CD4-positive, alpha-beta T cell (primary cell): ENCODE measurements around the gene TIPRL. TPM values are rescaled to one million over a fixed set of nuclear protein-coding genes. Genes with fewer than 3 reads are reported as not detected.

Source experiments
- ATAC-seq: fragments of 200-7000 bp; cut with Tn5 transposase; one replicate; pipeline ENCODE4 v1.10.0; 2022; ENCODE audit warnings: mild to moderate bottlenecking; ENCODE audit not compliant: poor library complexity
- CTCF ChIA-PET: fragments of 350-600 bp; sonication (Branson Sonifier 250); formaldehyde crosslinking; loops from one replicate; lab custom pipeline; 2021; ENCODE audit warnings: antibody characterized with exemption, inconsistent platforms; lab: Charles Lee
- POLR2A ChIA-PET: fragments of 350-600 bp; sonication (Branson Sonifier 250); formaldehyde crosslinking; loops from one replicate; lab custom pipeline; 2021; ENCODE audit warnings: antibody characterized with exemption, inconsistent platforms; lab: Charles Lee
- DNase-seq, 14 experiments: peaks; one replicate each; pipeline ENCODE4 v3.0.0-alpha.2; 2013 to 2020; ENCODE audit warnings: mixed read lengths in 2 of 14
- H3K27ac ChIP-seq, 2 donors: one replicate each; pipeline versions ENCODE4 v1.5.1 to v1.7.0; 2013; ENCODE audit warnings: low read length in 2 of 2, low read depth in 1 of 2, mild to moderate bottlenecking in 1 of 2
- H3K27me3 ChIP-seq, 2 experiments: 1 replicate in 1 of 2; 2 replicates in 1 of 2; pipeline versions ENCODE4 v1.6.1 to v1.7.0; 2013; ENCODE audit warnings: low read length in 2 of 2, control low read depth in 1 of 2, mild to moderate bottlenecking in 1 of 2, moderate library complexity in 1 of 2; ENCODE audit not compliant: insufficient read depth in 2 of 2, control insufficient read depth in 1 of 2
- H3K36me3 ChIP-seq: one replicate; pipeline ENCODE4 v1.6.1; 2013; ENCODE audit warnings: low read length, control low read depth; ENCODE audit not compliant: insufficient read depth
- H3K4me1 ChIP-seq: one replicate; pipeline ENCODE4 v1.6.1; 2013; ENCODE audit warnings: low read length, control low read depth; ENCODE audit not compliant: insufficient read depth
- H3K4me3 ChIP-seq: one replicate; pipeline ENCODE4 v1.5.1; 2013; ENCODE audit warnings: mild to moderate bottlenecking, low read length, moderate library complexity
- H3K9me3 ChIP-seq, 2 experiments: 1 replicate in 1 of 2; 2 replicates in 1 of 2; pipeline versions ENCODE4 v1.6.1 to v1.7.0; 2013; ENCODE audit warnings: low read length in 2 of 2, mild to moderate bottlenecking in 2 of 2, control low read depth in 1 of 2, moderate library complexity in 1 of 2; ENCODE audit not compliant: control insufficient read depth in 1 of 2, insufficient read depth in 1 of 2
- H3K27ac Mint-ChIP-seq: one replicate; pipeline ENCODE4 v1.8.0; 2020; ENCODE audit warnings: mixed read lengths
- H3K27me3 Mint-ChIP-seq: one replicate; pipeline ENCODE4 v1.8.0; 2021; ENCODE audit warnings: mixed read lengths
- H3K36me3 Mint-ChIP-seq: one replicate; pipeline ENCODE4 v1.8.0; 2021; ENCODE audit warnings: low read depth, mixed read lengths
- H3K4me1 Mint-ChIP-seq: one replicate; pipeline ENCODE4 v1.8.0; 2021; ENCODE audit warnings: low read depth, mixed read lengths
- H3K4me3 Mint-ChIP-seq: one replicate; pipeline ENCODE4 v1.8.0; 2020; ENCODE audit warnings: mild to moderate bottlenecking, mixed read lengths
- H3K9me3 Mint-ChIP-seq: one replicate; pipeline ENCODE4 v1.8.0; 2020; ENCODE audit warnings: mixed read lengths
- intact Hi-C, 2 experiments: fragments of 100-400 bp; cut with DNase I in 1 of 2; cut with micrococcal nuclease in 1 of 2; formaldehyde crosslinking; loops; one replicate each; pipeline versions ENCODE4 v1.15.1 to v1.9.0; 2023 to 2025; cut with DNase I, micrococcal nuclease
- total RNA-seq, 174 experiments: library from RNA in 2 of 174; stranded (reverse) in 2 of 174; gene quantifications; one replicate each; pipeline ENCODE4 v1.2.3 and lab custom pipeline; 2021 to 2026
- TF ChIP-seq, protein P1 (sequence below): fragments of 200-600 bp; IDR thresholded peaks from one replicate; pipeline ENCODE4 v1.8.0; 2022; ENCODE audit warnings: antibody characterized with exemption, mild to moderate bottlenecking

Gene TIPRL
- total RNA-seq, 2 experiments from 2014 or later = 15.8 to 16.4 TPM

DNA sequence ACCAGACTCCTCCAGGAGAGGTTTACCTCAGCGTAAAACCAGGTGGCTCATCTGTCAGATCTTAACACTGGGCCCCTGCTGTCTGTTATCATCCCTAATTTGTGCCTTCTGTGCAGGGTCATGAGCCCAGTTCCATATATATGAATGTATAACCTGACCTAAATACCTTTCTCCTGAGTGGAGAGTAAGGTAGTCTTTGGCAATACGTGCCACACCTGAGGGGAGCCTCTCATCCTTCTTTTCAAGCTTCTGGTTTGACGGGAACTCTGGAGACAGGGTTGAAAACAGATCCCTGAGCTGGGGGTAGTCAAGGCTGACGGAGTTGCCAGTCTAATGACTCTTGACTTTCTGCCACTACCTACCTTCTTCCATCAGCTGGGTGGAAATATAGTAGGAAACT lies 51.1 kb downstream of the TIPRL start:
- H3K27me3 Mint-ChIP-seq = no peaks in the 10 kb centered on the region
- Histone ChIP-seq H3K27ac (no peak overlapping the region), H3K9me3 (no peaks in the 10 kb centered on the region), H3K27me3 (no peaks in the 10 kb centered on the region), H3K4me3 (no peak overlapping the region), H3K4me1 (peaks cover 51% of the 10 kb centered on the region), H3K36me3 (peaks cover 51% of the 10 kb centered on the region)
- TF ChIP-seq, protein P1, sequence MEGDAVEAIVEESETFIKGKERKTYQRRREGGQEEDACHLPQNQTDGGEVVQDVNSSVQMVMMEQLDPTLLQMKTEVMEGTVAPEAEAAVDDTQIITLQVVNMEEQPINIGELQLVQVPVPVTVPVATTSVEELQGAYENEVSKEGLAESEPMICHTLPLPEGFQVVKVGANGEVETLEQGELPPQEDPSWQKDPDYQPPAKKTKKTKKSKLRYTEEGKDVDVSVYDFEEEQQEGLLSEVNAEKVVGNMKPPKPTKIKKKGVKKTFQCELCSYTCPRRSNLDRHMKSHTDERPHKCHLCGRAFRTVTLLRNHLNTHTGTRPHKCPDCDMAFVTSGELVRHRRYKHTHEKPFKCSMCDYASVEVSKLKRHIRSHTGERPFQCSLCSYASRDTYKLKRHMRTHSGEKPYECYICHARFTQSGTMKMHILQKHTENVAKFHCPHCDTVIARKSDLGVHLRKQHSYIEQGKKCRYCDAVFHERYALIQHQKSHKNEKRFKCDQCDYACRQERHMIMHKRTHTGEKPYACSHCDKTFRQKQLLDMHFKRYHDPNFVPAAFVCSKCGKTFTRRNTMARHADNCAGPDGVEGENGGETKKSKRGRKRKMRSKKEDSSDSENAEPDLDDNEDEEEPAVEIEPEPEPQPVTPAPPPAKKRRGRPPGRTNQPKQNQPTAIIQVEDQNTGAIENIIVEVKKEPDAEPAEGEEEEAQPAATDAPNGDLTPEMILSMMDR = no peak
- ATAC-seq (no peak), DNase-seq (no peak)
- no peaks in the 10 kb centered on the region for H3K9me3 Mint-ChIP-seq
- H3K4me1 Mint-ChIP-seq = peaks cover 83% of the 10 kb centered on the region
- peaks cover 77% of the 10 kb centered on the region for H3K36me3 Mint-ChIP-seq
- ChIA-PET CTCF (no interaction called here), POLR2A (no interaction called here)
- H3K27ac Mint-ChIP-seq = peak overlapping the region; percentile 8
- intact Hi-C loops = loop anchor here (5.0 to 10.0 kb wide), 4 partner anchors 135 to 1662 kb away; partner anchors contain the start of genes BLZF1 (in 1 of the 2), NME7 (in 1 of the 2), SCYL3 (in 1 of the 2) and SLC19A2 (in 1 of the 2)
- H3K4me3 Mint-ChIP-seq = peak overlapping the region; percentile 48

DNA sequence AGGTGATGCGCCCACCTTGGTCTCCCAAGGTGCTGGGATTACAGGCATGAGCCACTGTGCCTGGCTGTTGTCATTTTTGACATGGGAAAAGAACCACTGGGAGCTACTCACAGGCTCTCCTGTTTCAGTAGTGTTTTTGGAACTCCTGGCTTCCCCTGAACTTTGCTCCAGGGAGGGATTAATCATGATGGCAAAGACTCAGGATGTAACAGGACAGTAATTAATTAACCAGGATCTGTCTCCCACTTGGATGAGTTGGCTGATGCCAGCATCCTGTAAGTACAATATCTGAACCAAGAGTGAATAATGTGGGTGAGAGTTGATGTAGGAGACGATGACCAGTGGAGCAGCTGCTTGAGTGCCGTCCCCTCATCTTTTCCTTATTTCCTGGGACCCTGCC lies 51.9 kb downstream of the TIPRL start:
- H3K27me3 ChIP-seq = no peaks in the 10 kb centered on the region
- H3K27ac ChIP-seq = no peak overlapping the region
- no peak overlapping the region for H3K4me3 Mint-ChIP-seq
- no peaks in the 10 kb centered on the region for H3K27me3 Mint-ChIP-seq
- TF ChIP-seq, protein P1 = no peak
- no peaks in the 10 kb centered on the region for H3K9me3 Mint-ChIP-seq
- ATAC-seq = no peak
- H3K36me3 ChIP-seq = peaks cover 57% of the 10 kb centered on the region
- H3K9me3 ChIP-seq = no peaks in the 10 kb centered on the region
- intact Hi-C loops = loop anchor here (5.0 to 10.0 kb wide), 2 partner anchors 134 to 1257 kb away; partner anchors contain the start of gene SLC19A2 (in 1 of the 2)
- H3K4me3 ChIP-seq = no peak overlapping the region
- H3K4me1 ChIP-seq = peaks cover 49% of the 10 kb centered on the region
- ChIA-PET POLR2A (no interaction called here), CTCF (no interaction called here)
- H3K36me3 Mint-ChIP-seq = peaks cover 85% of the 10 kb centered on the region
- H3K4me1 Mint-ChIP-seq = peaks cover 83% of the 10 kb centered on the region
- no peak for DNase-seq
- peak overlapping the region; percentile 12 for H3K27ac Mint-ChIP-seq

DNA sequence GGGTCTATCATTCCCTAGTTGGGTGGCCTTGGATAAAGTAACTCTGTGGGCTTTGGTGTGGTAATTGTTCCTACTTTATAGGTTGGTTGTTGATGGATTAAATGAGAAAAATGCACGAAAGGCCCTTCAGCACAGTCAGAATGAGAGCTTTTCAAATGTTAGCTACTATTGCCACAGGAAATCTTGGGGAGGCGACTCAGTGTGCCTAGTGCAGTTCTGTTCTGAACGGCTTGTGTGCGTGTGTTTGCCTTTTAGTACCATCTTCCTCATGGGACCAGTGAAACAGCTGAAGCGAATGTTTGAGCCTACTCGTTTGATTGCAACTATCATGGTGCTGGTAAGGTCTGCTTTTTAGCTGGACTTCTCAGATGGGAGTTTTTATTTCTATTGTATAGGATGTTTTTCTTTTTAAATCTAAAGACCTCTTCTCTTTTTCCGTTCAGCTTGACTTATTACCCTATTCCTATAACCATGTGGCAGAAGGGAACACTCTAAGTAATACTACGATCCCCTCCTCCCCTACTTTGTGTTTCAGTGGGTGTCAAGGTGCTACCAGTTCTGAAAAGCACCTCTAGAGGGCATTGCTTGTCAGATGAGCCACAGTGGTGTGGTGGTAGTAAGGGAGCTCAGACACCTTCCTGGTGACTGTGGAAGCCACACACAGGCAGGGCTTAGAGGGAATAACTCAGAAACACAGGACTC lies 56.2 kb downstream of the TIPRL start:
- Histone ChIP-seq H3K27ac (no peak overlapping the region), H3K27me3 (no peaks in the 10 kb centered on the region), H3K4me1 (peaks cover 22% of the 10 kb centered on the region), H3K4me3 (no peak overlapping the region), H3K36me3 (peaks cover 87% of the 10 kb centered on the region), H3K9me3 (no peaks in the 10 kb centered on the region)
- H3K27me3 Mint-ChIP-seq = no peaks in the 10 kb centered on the region
- TF ChIP-seq, protein P1 = peak; percentile 54
- intact Hi-C loops = loop anchor here (5.0 to 10.0 kb wide), 2 partner anchors 130 to 1252 kb away; partner anchors contain the start of gene SLC19A2 (in 1 of the 2)
- ChIA-PET CTCF (interaction anchor here (0.7 to 2.4 kb wide), 11 partner anchors 9 to 174 kb away, joined by 3 to 21 read pairs (median 3); partner anchors contain the start of genes SFT2D2 and TIPRL), POLR2A (interaction anchor here (0.9 to 1.9 kb wide), 2 partner anchors 8 to 48 kb away, joined by 3 to 11 read pairs; partner anchors contain the start of gene SFT2D2)
- H3K4me1 Mint-ChIP-seq = peaks cover 63% of the 10 kb centered on the region
- peak in 9 of 14 experiments; percentile 6 to 72 (median 30) for DNase-seq
- H3K9me3 Mint-ChIP-seq = no peaks in the 10 kb centered on the region
- H3K36me3 Mint-ChIP-seq = peaks cover 94% of the 10 kb centered on the region
- H3K27ac Mint-ChIP-seq = peak overlapping the region; percentile 18
- peak; percentile 96 for ATAC-seq
- H3K4me3 Mint-ChIP-seq = no peak overlapping the region
